Mucosa of stomach (tissue), 1 donor: ENCODE measurements around the gene NUBPL.

Experiments used
- H3K27me3 ChIP-seq: one replicate; pipeline ENCODE4 v1.7.0; 2013; ENCODE audit warnings: mild to moderate bottlenecking, low read length; ENCODE audit not compliant: control insufficient read depth, insufficient read depth
- H3K36me3 ChIP-seq: one replicate; pipeline ENCODE4 v1.7.0; 2013; ENCODE audit warnings: low read length; ENCODE audit not compliant: control insufficient read depth, insufficient read depth
- H3K4me1 ChIP-seq: one replicate; pipeline ENCODE4 v1.7.0; 2013; ENCODE audit warnings: mild to moderate bottlenecking, low read length; ENCODE audit not compliant: control insufficient read depth, insufficient read depth
- H3K4me3 ChIP-seq: one replicate; pipeline ENCODE4 v1.7.0; 2013; ENCODE audit warnings: low read length
- H3K9ac ChIP-seq: one replicate; pipeline ENCODE4 v1.7.0; 2013; ENCODE audit warnings: mild to moderate bottlenecking, low read length, moderate library complexity
- H3K9me3 ChIP-seq: one replicate; pipeline ENCODE4 v1.7.0; 2013; ENCODE audit warnings: mild to moderate bottlenecking, low read length, moderate library complexity; ENCODE audit not compliant: control insufficient read depth
- donor health status: Pancreatic carcinoma.

Gene NUBPL

DNA sequence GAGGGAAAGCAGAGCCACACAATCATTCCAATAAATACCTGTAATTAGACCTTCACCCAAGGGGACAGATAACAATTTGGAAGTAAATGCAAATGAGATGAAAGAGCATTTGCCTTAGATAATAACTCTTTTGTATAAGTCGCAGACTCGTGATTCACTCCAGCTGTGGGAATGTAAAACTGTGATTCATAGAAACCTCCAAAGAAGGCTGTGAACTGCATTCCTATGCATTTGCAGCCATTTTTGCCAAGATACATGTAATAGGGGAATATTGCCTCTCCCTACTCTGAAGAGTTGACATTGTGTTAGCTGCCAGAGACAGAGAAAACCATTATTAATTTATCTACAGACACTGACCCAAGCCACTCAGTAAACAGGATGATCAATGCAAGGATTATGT is 334.0 kb downstream of the NUBPL start:
- Histone ChIP-seq H3K9me3 (no peaks in the 10 kb centered on the region), H3K36me3 (no peaks in the 10 kb centered on the region), H3K9ac (no peak overlapping the region), H3K27me3 (no peaks in the 10 kb centered on the region), H3K4me3 (no peak overlapping the region), H3K4me1 (peaks cover 22% of the 10 kb centered on the region)

GRCh38 chr14:31895646-31896045 is 334.4 kb downstream of the NUBPL start:
- H3K4me1 ChIP-seq, result peaks cover 22% of the 10 kb centered on the region
- H3K9me3 ChIP-seq, result no peaks in the 10 kb centered on the region
- H3K36me3 ChIP-seq, result no peaks in the 10 kb centered on the region
- H3K9ac ChIP-seq, result no peak overlapping the region
- H3K4me3 ChIP-seq, result no peak overlapping the region
- H3K27me3 ChIP-seq, result no peaks in the 10 kb centered on the region

- peaks cover 31% of the 10 kb centered on the region for H3K4me1 ChIP-seq
- no peaks in the 10 kb centered on the region for H3K9me3 ChIP-seq
- H3K4me3 ChIP-seq, result no peak overlapping the region
- no peaks in the 10 kb centered on the region for H3K27me3 ChIP-seq
- H3K9ac ChIP-seq, result no peak overlapping the region
- no peaks in the 10 kb centered on the region for H3K36me3 ChIP-seq
Observed at GRCh38 chr14:31897581-31898186, 336.5 kb downstream of the NUBPL start.

DNA sequence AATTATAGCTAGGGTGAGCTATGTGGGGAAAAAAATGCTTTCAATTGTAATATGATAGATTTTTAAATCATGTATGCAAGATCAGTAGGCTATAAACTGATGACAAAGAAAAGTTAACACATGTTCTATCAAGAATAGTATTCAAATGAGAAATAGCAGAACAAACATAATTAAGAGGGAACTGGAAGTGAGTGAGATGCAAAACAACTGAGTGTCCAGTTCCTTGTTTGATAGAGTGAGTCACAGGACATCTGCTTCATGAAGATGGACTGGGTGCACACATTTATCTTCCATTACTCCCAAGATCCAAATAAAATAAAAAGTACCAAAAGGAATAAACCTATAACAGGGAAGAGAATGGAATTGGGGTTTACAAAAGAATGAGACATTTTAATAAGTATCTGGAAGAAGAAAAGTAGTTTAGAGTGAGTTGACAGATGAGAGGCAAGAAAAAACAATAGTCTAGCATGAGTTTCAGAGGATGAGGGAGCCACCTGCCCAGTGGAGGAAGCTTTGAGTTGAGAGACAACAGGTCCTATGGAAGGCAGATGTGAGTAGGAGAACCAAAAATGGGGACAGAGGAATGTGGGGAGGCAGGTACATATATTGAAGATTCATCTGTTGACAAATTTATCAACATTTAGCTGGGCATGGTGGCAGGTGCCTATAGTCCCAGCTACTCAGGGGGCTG is 337.8 kb downstream of the NUBPL start:
- no peak overlapping the region for H3K9ac ChIP-seq
- H3K4me3 ChIP-seq, result no peak overlapping the region
- no peaks in the 10 kb centered on the region for H3K9me3 ChIP-seq

GRCh38 chr14:31902002-31902401 is 340.8 kb downstream of the NUBPL start:
- Histone ChIP-seq H3K9me3 (no peaks in the 10 kb centered on the region), H3K9ac (no peak overlapping the region), H3K36me3 (no peaks in the 10 kb centered on the region), H3K4me1 (peaks cover 18% of the 10 kb centered on the region), H3K27me3 (no peaks in the 10 kb centered on the region), H3K4me3 (no peak overlapping the region)

More for the DNA sequence above, 337.8 kb downstream of the NUBPL start:
- Histone ChIP-seq H3K36me3 (no peaks in the 10 kb centered on the region), H3K27me3 (no peaks in the 10 kb centered on the region), H3K4me1 (peaks cover 26% of the 10 kb centered on the region)

GRCh38 chr14:31902945-31903646 is 341.9 kb downstream of the NUBPL start:
- H3K36me3 ChIP-seq, result no peaks in the 10 kb centered on the region
- H3K9me3 ChIP-seq, result no peaks in the 10 kb centered on the region
- no peak overlapping the region for H3K4me3 ChIP-seq
- no peaks in the 10 kb centered on the region for H3K27me3 ChIP-seq
- no peak overlapping the region for H3K9ac ChIP-seq
- H3K4me1 ChIP-seq, result peaks cover 18% of the 10 kb centered on the region

- H3K9me3 ChIP-seq, result peaks cover 5% of the 10 kb centered on the region
- no peaks in the 10 kb centered on the region for H3K27me3 ChIP-seq
Observed at GRCh38 chr14:31909977-31910376, 348.8 kb downstream of the NUBPL start.

More at GRCh38 chr14:31909977-31910376, 348.8 kb downstream of the NUBPL start:
- Histone ChIP-seq H3K4me1 (no peaks in the 10 kb centered on the region), H3K9ac (no peak overlapping the region), H3K4me3 (no peak overlapping the region), H3K36me3 (no peaks in the 10 kb centered on the region)
